ENCODE results near the gene ENDOU.

Gene ENDOU

DNA sequence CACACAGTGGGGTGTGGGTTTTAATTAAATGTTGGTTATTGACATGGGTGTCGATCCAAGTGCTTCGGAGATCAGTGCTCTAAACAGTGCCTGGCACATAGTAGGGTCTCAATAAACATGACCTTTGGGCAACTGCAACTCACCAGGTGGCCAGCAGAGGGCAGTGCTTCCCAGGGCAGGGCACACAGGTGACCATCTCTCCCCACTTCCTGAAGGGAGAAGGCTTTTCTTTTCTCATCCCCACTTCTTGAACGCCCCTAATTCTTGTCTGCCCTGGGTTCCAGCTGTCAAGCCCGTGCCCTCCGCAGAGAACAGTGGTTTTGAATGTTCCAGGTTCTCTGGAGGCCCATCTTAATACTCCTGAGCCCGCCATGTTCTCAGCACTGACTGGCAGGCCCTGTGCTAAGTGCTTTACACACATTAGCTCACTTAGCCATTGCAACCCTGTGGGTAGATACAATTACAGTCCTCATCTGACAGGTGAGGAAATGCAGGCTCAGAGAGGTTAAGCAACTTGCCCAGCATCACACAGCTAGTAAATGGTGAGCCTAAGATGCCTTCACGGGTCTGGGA is 17.0 kb upstream of the ENDOU start:
- peak; percentile 60 for DNase-seq

DNA sequence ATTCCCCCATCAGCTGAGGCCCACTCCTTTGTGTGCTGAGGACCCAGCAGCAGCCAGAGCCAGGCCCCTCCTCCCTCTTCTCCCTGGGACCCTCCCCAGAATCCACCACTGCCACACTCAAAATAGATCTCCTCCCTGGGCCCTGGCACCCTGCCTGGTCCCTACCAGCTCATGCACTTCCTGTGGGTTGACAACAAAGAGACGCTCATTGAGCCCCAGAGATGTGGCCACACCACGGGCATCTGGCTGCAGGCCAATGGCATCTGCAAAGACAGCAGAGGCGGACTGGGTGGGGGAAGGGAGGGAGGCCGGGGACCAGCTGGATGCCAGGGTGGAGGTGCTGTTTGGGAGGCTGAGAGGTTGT is 16.0 kb upstream of the ENDOU start:
- peak; percentile 76 for DNase-seq

DNA sequence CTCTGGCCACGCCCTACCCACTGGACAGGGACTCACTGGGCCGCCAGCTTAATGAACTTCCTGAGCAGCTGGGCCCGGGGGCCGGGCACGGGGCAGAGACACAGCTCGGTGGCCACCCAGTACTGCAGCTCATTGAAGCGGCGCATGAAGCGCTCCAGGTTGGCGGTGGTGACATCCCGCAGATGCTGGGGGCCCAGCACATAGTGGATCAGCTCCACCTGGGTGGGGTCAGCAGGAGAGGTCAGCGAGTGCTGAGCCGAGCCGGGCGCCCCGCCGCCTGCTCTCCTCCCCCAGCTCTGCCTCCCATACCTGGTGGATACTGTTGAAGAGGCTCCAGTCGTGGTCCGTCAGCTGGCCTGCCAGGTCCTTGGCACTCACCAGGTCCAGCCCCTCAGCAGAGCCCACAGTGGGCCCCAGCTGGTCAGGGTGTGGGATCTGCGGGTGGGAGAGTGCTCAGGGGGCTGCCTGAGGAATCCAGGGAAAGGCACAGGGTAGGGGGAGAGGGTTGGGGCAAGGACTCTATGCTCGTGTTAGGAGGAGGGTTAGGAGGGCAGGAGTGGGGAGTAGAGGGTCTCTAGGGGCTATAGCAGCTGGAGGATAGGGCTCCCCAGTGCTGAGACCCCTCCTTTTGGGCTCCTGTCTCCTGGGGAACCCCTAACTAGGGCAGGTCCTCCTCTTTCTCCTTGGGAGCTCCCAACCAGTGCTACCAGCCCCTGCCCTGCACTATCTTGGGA is 15.5 kb upstream of the ENDOU start:
- no peak for DNase-seq

DNA sequence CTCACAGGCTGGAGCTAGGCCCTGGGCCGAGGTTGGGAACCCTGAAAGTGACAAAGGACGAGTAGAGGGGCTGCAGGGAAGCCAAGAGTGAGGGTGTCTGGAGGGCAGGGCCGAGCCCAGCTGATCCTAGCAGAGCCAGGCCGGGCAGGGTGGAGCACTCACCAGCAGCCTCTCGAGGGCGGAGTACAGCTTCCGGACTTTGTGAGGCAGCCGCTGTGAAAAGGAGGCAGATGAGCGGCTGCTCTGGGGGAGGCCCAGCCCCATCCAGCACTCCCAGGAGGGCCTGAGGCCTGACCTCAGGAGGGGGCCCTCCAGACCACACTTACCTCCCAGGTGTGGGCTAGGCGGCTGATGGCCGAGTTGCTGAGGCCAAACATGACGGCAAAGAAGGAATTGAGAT is 14.7 kb upstream of the ENDOU start:
- no peak for DNase-seq

DNA sequence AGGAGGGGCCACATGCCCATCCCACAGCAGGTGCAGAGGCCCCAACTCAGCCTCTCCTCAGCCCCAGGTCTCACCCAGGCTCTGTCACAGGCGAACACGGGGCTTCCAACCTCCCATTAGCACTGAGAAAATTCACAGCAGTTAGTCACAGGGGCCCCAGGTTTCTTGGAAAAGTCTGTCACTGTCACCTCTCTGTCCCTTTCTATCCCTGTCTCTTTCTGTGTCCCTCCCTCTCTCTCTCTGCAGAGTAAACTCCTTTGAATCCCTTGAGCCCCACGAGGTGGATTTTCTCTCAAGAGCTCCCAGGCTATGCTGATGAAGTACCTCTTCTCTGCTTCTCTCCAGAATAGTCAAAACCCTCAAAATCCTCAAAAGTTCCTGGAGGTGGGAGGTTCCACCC is 14.0 kb upstream of the ENDOU start:
- no peak for DNase-seq

DNA sequence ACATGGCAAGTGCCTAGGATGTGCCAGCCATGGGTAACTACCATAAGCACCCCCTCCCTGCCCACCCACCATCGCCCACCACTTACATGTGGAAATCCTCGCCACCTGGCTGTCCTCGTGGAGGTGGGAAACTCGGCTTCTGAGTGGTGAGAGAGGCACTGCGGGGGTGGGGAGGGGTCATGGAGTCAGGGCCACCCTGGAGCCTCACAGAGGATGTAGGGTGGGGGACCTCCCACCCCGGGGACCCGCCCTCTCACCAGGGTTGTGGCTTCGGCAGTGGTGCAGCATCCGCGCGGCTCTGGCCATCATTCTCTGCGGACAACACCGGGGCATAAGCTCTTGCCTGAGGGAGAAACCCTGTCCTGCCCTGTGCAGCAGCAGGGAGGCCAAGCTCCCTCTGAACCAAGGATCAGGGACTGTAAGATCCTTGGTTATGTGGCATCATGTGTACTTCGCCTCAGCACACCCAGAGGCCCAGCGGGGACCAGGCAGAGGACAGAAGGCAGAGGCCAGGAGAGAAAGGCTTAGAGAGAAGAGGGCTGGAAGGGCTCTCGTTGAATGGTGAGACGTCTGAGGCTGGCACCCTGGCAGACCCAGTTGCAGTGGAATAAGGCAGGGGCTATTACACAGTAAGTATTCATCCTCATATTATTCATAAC is 12.8 kb upstream of the ENDOU start:
- DNase-seq = no peak

DNA sequence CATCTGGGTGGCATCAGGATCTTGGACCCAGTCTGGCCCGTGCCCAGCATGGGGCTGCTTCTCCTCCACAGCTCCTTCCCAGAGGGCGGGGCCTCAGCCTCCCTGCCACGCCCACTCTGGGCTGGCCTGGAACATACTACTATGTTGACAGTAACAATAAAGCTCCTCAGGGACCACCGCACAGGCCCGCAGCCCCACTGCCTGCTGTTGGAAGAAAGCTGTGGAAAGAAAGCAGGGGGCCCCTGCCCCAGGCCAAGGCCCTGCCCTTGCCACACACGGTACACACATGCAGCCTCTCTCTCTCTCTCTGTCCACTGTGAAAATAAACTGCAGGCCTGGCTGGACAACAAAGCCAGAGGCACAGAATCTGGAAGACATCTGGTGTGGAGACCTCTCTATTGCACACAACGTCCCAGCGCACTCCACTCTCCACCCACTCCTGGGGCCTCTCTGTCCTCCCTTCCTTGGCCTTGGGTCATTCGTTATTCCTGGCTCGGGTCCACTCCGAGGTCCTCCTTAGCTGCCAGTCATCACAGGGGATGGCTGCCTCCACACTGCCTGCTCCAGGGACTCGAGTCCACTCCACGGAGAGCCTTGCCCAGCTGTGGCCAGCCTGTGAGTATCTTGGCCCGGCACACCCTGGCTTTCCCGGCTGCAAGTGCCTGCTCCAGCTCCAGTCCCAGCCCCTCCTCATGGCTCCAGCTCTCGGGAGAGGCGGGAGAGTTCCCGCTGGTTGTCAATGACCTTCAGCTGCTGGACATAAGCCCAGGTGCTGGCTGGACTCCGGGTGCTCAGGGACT is 11.8 kb upstream of the ENDOU start:
- no peak for DNase-seq

DNA sequence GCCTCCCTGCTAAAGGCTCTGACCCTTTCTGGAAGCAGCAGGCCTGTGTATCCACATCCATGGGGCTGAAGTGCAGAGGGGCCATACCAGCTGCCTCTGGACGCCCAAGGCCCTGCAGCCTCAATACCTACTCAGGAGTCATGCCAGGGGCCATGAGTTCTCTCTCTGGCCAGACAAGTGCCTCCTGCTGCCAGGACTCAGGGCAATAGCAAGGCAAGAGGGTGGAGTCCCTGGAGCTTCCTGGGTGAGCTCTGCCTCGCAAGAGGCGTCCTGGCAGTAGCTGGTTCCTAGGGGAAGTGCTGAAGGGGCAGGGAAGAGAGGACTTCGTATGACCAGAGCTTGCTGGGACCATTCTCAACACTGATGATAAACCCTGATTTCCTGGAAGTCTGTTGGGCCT is 10.9 kb upstream of the ENDOU start:
- no peak for DNase-seq

DNA sequence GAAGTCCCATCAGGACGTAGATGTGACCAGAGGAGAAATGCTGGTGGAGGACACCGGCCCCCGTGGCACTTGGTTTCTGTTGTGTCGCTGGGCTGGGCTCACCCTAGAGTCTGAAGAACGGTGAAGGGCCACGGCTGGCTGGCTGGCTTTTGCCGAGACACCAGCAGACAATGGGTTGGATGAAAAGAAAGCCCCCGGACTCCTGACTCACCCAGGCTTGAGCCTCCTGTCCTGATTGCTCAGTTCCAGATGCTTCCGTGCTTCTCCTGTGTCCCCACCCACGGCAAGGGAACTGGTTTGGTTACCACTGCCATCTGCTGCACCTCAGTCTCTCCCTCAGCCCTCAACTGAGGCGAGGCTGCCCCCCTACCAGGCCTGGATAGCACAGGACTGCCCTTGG is 10.4 kb upstream of the ENDOU start:
- DNase-seq = no peak

DNA sequence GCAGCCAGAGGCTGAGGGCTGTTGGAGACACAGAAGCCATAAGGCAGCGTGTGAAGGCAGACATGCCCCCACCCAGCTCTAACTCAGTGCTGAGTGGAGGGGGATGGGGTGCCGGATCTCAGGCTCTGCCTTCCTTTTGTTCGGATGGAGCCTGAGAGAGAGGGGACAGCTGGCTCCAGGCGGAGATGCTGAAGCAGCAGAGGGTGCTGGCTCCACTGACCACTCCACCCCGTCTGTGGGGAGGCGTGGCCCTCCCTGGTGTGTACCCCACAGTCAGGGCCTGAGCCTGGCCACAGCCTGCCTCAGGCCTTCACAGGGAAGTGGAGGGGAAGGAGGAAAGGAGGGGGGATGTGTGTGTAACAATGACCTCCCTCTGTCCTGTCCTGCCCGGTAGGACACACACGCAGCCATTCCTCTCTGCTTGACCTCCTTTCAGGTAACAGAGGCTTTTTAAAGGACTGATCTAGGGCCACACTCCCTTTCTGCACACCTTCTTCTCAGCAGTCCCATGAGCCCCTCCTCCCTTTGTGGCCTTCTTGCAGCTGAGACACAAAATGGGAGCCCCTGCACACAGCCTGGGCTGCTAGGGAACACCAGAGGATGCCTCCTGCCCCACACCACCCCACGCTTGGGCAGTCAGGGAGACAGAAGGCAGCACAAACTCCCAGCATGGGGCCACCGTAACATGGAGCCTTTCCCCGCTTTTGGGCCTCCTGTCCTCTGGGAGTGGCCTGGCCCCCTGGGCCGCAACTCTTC is 9.6 kb upstream of the ENDOU start:
- DNase-seq = no peak

DNA sequence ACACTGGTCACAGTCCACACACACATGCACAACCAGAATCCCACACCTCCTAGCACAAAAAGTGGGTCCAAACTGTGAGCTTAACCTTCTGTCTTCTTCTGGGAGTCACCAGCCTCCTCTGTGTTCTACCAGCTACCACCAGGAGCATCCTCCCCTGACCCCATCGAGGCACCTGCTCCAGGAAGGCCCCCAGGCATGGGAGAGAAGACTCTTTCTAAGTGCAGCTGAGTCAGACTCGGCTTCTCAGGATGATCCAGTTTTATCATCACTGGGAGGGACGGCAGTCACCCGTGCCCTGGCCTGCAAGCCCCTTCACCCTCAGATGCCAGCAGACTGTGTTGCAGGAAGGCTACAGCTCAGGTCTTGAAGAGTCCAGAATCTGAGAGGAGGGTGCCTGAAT is 7.9 kb upstream of the ENDOU start:
- DNase-seq = no peak

DNA sequence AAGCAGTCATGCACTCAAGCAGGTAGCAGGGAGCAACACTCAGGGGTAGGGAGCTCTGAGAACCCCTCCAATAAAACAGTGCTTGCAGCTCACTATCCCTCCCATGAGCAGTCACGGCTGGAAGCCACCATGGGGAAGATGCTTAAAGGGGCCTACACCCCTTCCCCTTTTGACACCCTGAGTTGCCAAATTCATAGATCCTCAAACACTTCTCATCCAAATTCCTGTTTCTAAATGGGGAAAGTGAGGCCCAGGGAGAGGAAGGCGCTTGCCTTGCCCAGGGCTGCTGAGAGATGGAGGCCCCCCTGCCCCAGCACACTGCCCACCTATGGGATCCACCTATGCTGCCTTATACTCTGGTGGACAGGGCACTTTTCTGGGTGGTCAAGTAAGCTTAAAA is 7.2 kb upstream of the ENDOU start:
- no peak for DNase-seq

DNA sequence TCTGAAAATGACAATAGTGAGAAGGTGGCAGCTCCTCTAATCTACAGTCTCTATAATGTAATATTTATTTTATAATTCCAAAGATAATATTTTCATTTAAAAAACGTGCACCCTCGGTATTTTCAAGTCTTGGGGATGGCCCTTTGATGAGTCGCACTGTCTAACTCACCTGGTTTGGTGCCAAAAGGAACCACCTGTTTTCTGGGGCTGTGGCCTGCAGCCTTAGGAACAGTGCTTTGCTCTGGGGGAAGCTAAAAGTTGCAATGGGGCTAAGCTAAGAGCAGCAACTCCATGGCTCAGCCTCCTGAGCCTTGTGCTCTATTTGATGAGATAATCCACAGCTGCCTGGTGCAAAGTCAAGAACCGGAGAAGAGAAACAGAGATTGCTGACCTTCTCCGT is 6.4 kb upstream of the ENDOU start:
- no peak for DNase-seq

DNA sequence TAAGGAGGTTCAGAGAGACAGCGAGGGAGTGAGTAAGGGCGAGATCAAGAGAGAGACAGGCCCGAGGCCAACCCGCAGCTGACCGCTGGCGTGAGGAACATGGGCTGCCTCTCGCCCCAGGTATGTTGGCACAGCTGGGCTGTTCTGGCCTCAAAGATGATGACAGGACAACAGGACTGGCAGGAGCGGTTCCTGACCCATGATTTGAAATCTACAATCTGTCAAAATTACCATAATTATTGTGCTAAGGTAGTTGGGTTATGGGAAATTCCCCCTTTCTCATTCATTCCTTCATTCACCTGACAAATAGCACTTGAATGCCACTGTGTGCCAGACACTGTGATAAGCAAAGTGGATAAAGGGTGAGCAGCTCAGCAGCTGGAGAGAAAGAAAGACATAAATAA is 5.1 kb upstream of the ENDOU start:
- DNase-seq = no peak

DNA sequence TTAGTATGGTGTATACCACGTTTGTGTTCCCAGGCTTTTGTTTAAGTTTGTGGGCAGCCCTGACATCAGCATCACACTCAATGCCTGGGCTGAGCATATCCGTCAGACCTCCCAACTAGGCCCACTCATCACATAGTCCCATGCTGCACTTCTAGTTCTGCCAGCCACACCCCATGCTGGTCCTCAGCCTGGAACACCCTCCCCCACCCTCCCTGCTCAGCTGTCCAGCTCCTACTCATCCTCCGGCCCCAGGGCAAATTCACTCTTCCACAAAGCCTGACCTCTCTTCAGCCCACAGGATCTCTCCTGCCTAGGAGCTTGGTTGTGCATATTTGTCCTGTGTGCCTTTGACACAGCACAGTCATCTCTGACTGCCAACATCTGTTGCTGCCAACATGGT is 3.9 kb upstream of the ENDOU start:
- DNase-seq = no peak

DNA sequence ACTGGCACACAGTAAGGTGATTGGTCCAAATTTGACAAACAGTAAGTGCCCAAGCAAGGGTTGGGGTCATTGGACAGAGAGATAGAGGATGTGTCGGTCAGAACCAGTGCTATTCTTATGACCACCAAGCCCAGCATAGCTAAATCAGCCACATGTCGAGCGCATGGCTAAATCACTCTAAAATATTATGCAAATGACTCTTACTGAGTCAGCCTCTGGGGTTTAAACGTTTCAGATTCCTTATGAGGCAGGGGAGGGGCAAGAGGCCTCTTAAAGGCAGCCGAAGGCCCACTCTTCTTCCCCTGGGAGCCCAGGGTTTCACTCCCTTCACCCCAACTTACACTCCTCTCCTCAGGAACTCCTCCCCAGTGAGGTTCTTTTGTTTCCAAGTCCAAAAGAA is 603 bp upstream of the ENDOU start:
- DNase-seq = no peak

DNA sequence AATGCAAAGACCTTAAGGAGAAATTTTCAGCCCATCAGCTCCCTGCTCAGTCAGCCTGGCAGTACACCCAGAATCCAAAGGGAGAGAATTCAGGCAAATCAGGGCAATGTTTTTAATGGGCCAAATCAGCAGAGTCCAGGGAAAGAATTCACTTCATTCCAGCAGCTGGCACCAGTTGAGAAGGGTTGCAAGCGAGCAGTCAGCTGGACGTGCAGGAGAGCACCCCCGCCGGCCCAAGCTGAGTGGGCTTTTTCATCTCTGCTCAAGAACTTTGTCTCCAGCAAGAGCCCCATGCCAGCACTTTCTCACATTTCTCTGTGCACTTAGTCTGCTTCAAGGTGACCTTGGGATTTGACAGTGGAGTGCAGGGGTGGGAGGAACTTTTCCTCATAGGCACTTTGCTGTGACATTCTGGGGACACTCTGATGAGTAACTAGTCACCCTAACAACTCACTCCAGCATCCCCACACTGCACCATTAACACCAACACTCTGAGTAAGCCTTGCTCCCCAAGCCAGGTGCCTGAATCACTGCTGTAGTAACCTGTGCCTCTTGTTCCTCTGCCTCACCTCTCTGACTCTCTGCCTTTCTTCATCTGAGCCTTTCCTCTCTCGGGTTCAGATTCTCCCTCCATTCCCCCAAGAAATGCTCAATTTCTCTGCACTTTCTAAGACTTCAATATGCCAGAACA is 2.2 kb downstream of the ENDOU start:
- no peak for DNase-seq

DNA sequence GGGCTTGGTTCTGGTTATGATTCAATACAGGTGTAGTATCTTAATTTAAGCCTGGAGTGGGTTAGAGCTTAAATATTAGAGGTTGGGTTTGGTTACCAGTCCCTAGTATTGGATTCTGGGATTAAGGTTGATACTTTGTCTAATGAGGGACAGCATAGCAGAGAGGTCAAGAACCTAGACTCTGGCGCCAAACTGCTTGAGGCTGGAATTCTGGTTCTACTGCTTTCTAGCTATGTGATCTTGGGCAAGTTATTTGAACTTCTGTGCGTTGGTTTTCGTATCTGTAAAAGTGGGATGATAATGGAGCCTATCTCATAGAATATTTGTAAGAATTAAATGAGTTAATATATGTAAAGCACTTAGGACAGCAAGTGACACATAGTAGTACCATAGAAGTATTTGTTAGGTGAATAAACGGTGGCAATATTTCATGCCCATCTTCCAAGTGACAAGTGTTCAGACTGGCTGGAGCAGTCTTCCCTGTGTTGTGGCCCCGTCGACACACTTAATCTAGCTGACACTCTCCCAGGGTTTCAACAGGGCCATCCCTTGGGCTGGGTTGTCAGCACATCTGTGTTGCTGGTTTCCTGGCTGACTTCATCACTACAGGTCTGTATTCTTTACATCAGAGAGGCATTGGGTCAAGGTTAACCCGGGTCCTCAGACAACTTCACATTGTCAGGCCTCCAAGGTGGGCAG is 3.0 kb downstream of the ENDOU start:
- no peak for DNase-seq

DNA sequence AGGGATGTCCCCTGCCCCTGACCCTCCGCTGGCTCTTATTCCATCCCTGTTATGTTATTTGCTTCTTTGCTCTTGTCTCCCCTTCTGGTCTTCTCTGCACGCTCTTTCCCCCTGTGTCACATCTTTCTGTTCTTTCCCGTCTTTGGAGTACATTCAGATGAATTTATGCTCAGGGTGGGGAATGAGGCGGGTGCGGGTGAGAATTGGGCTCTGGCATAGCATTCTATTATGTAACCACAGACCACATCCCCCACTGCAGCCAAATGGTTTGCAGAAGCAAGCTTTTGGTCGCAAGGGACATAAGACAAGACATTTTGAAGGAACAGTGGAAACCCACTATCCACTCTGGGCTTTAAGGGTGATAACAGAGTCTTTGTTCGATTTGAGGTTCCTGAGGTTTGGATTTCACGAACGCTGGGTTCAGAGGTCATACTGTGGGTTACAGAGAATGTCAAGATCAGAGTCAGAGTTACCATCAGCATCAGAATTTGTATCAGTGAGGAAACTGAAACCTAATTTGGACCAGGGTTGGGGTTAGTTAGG is 3.8 kb downstream of the ENDOU start:
- DNase-seq = no peak

DNA sequence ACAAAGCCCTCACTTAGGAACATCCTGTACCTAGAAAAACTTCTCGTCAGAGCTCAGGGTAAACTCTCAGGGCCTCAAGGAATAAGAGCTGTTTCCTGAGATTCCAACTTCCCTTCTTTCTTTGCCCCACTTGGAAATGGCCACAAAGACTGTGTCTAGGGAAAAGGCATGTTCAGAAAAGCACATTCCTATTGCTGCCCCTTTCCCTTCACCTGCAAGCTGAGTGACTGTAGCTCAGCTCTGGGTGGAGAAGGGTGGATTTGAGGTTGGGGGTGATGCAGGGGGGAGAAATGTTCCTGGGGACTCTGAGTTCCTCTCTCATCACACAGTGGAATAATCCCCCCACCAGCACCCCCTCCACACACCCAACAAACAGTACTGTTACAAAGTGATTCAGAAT is 6.8 kb downstream of the ENDOU start:
- DNase-seq = no peak

DNA sequence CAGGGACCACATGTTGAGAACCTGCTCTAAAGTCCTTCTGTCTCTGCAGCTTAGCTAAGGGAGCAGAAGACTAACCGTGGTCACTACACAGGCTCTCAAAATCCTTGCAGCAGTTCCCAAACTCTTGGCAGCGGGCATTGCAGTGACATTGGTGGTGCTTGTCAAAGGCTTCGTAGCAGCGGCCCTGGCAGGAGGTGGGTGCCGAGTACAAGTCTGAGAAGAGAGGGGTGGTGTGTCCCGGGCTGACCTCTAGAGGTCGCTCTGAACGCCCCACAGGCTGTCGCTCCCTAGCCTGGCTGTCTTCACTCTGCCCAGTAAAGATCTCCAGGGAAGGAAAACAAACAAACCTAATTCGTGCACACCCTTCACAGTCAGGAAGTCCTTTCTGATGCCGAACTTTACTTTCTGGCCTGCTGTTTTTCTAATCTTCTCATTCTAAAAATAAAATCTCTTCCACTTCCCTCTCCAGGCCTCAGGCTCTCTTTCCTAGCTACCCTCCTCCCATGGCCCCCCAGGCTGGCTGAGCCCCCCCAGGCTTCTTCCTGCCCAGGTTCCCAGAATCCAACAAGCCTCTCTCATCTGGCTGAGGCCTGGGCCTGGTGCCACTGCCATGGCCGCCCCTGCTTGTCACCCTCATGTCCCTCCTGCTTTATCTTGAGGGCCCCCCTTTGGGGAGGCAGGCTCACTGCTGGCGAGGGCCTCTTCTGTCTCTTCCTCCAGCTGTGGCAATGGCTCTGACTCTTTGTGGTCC is 7.7 kb downstream of the ENDOU start:
- DNase-seq = peak; percentile 56
